SW480 (cell line): ENCODE results near the gene MDK.

Experiments used
- DNase-seq: peaks from one replicate; pipeline ENCODE4 v3.0.0-alpha.2; 2016; ENCODE audit warnings: low spot score

Gene MDK

GRCh38 chr11:46404476-46405017 is 23.1 kb downstream of the MDK start:
- DNase-seq: no peak

GRCh38 chr11:46407635-46408034 is 26.2 kb downstream of the MDK start:
- DNase-seq: no peak

GRCh38 chr11:46408407-46408986 is 27.0 kb downstream of the MDK start:
- DNase-seq: no peak

- DNase-seq: no peak
Measured at GRCh38 chr11:46410021-46410420, 28.6 kb downstream of the MDK start.

GRCh38 chr11:46413760-46414465 is 32.4 kb downstream of the MDK start:
- DNase-seq: no peak

- DNase-seq: no peak
Measured at GRCh38 chr11:46414466-46414796, 33.0 kb downstream of the MDK start.

- DNase-seq: no peak
Measured at GRCh38 chr11:46414879-46415278, 33.4 kb downstream of the MDK start.

GRCh38 chr11:46417711-46418110 is 36.2 kb downstream of the MDK start:
- DNase-seq: no peak

GRCh38 chr11:46418751-46419150 is 37.3 kb downstream of the MDK start:
- DNase-seq: no peak

- DNase-seq: no peak
Measured at GRCh38 chr11:46420513-46420912, 39.0 kb downstream of the MDK start.

GRCh38 chr11:46421257-46421880 is 39.9 kb downstream of the MDK start:
- no peak for DNase-seq

- no peak for DNase-seq
Measured at GRCh38 chr11:46422588-46422987, 41.1 kb downstream of the MDK start.

GRCh38 chr11:46426233-46426991 is 44.9 kb downstream of the MDK start:
- DNase-seq: no peak

GRCh38 chr11:46427364-46427763 is 45.9 kb downstream of the MDK start:
- DNase-seq: no peak

GRCh38 chr11:46429717-46430116 is 48.2 kb downstream of the MDK start:
- no peak for DNase-seq

GRCh38 chr11:46431211-46431610 is 49.7 kb downstream of the MDK start:
- DNase-seq: no peak
